HepG2 (cell line): ENCODE measurements around the gene LSM12. TPM values are rescaled to one million over a fixed set of nuclear protein-coding genes. Genes with fewer than 3 reads are reported as not detected.
A peak's percentile ranks its signal among the peaks of the same experiment; 100 is the strongest.

Experiments used
- GATAD1 ChIP-seq: IDR thresholded peaks from 2 replicates; pipeline ENCODE4 v1.6.1; 2016; ENCODE audit warnings: missing genetic modification reagents, missing compliant biosample characterization
- HDAC6 ChIP-seq: fragments of 200-600 bp; sonication (generic); IDR thresholded peaks from 2 replicates; pipeline ENCODE4 v1.7.0; 2017; ENCODE audit warnings: mild to moderate bottlenecking, antibody characterized with exemption, low read length, low read depth
- HMGA1 ChIP-seq: sonication (generic); formaldehyde crosslinking; conservative IDR thresholded peaks from 2 replicates; pipeline ENCODE4 v1.4.0; 2020; ENCODE audit warnings: missing genetic modification reagents
- KDM2A ChIP-seq: sonication (generic); formaldehyde crosslinking; IDR thresholded peaks from 2 replicates; pipeline ENCODE4 v1.4.0; 2020; ENCODE audit warnings: low read depth, missing genetic modification reagents, borderline replicate concordance
- MYC ChIP-seq: sonication (generic); formaldehyde crosslinking; IDR thresholded peaks from 2 replicates; pipeline ENCODE4 v1.9.0; 2021; ENCODE audit warnings: missing genetic modification reagents, borderline replicate concordance
- NR3C1 ChIP-seq: sonication (generic); formaldehyde crosslinking; IDR thresholded peaks from 2 replicates; pipeline ENCODE4 v1.4.0; 2020; ENCODE audit warnings: missing genetic modification reagents
- NRL ChIP-seq: sonication (generic); formaldehyde crosslinking; IDR thresholded peaks from 2 replicates; pipeline ENCODE4 v1.5.0; 2020; ENCODE audit warnings: missing genetic modification reagents, mild to moderate bottlenecking, moderate library complexity, borderline replicate concordance
- SIX4 ChIP-seq: sonication (generic); formaldehyde crosslinking; IDR thresholded peaks from 2 replicates; pipeline ENCODE4 v1.4.0; 2020; ENCODE audit warnings: missing genetic modification reagents
- SMAD3 ChIP-seq: sonication (generic); formaldehyde crosslinking; IDR thresholded peaks from 2 replicates; pipeline ENCODE4 v1.4.0; 2020; ENCODE audit warnings: missing genetic modification reagents
- ZKSCAN1 ChIP-seq: fragments of 150-350 bp; IDR thresholded peaks from 2 replicates; pipeline ENCODE4 v1.6.1; 2014; ENCODE audit warnings: low read length
- ZNF207 ChIP-seq: fragments of 450-650 bp; IDR thresholded peaks from 2 replicates; pipeline ENCODE4 v1.6.1; 2016; ENCODE audit warnings: antibody characterized with exemption, borderline replicate concordance
- ZNF251 ChIP-seq: sonication (generic); formaldehyde crosslinking; IDR thresholded peaks from 2 replicates; pipeline ENCODE4 v1.9.0; 2021; ENCODE audit warnings: mild to moderate bottlenecking, missing genetic modification reagents
- ZNF713 ChIP-seq: sonication (generic); formaldehyde crosslinking; IDR thresholded peaks from 2 replicates; pipeline ENCODE4 v1.4.0; 2020; ENCODE audit warnings: mild to moderate bottlenecking, missing genetic modification reagents
- ZNF75D ChIP-seq: sonication (generic); formaldehyde crosslinking; IDR thresholded peaks from 2 replicates; pipeline ENCODE4 v1.8.1; 2023; ENCODE audit warnings: missing genetic modification reagents, mild to moderate bottlenecking, borderline replicate concordance
- polyA plus RNA-seq, 8 experiments: library from polyadenylated mRNA; depleted of rRNA in 3 of 8; stranded (reverse) in 7 of 8; unstranded in 1 of 8; fragments of >200 nt; fragmentation: Illumina TruSeq in 4 of 8; extraction: Trizol in 4 of 8; gene quantifications; 2 replicates each; pipeline versions ENCODE4 v1.2.1 to v1.2.3, GENCODE V29; 2011 to 2016; ENCODE audit warnings: low read depth in 4 of 8, missing spikeins in 1 of 8, mixed read lengths in 1 of 8; ENCODE audit not compliant: insufficient read depth in 1 of 8
- total RNA-seq, 5 experiments: library from RNA; depleted of rRNA; stranded (reverse); fragments of >200 nt; fragmentation: Illumina TruSeq; extraction: Trizol; gene quantifications; 2 replicates each; pipeline ENCODE4 v1.2.3, GENCODE V29; 2016; ENCODE audit warnings: low read depth in 1 of 5
- TF ChIP-seq, protein P1 (sequence below): sonication (generic); formaldehyde crosslinking; IDR thresholded peaks from 2 replicates; pipeline ENCODE4 v1.4.0; 2020; ENCODE audit warnings: mild to moderate bottlenecking, missing genetic modification reagents
- TF ChIP-seq, protein P2 (sequence below): IDR thresholded peaks from 2 replicates; pipeline ENCODE4 v1.6.1; 2016
- TF ChIP-seq, protein P3 (sequence below): sonication (generic); formaldehyde crosslinking; IDR thresholded peaks from 2 replicates; pipeline ENCODE4 v1.4.0; 2020; ENCODE audit warnings: missing genetic modification reagents, borderline replicate concordance
- TF ChIP-seq, protein P4 (sequence below): sonication (generic); formaldehyde crosslinking; conservative IDR thresholded peaks from 2 replicates; pipeline ENCODE4 v1.8.0; 2022; ENCODE audit warnings: low read depth, missing genetic modification reagents
- TF ChIP-seq, protein P5 (sequence below): sonication (generic); formaldehyde crosslinking; conservative IDR thresholded peaks from 2 replicates; pipeline ENCODE4 v1.8.1; 2023; ENCODE audit warnings: missing genetic modification reagents
- TF ChIP-seq, protein P6 (sequence below): IDR thresholded peaks from 2 replicates; pipeline ENCODE4 v1.6.1; 2016; ENCODE audit warnings: missing compliant biosample characterization, missing genetic modification reagents, borderline replicate concordance

The LSM12 gene
- total and polyA plus RNA-seq, 2 of the 13 experiments (the other 11 are each of a cell fraction or from before 2014, with no cell fraction given) = 52.8 to 55.7 TPM

DNA sequence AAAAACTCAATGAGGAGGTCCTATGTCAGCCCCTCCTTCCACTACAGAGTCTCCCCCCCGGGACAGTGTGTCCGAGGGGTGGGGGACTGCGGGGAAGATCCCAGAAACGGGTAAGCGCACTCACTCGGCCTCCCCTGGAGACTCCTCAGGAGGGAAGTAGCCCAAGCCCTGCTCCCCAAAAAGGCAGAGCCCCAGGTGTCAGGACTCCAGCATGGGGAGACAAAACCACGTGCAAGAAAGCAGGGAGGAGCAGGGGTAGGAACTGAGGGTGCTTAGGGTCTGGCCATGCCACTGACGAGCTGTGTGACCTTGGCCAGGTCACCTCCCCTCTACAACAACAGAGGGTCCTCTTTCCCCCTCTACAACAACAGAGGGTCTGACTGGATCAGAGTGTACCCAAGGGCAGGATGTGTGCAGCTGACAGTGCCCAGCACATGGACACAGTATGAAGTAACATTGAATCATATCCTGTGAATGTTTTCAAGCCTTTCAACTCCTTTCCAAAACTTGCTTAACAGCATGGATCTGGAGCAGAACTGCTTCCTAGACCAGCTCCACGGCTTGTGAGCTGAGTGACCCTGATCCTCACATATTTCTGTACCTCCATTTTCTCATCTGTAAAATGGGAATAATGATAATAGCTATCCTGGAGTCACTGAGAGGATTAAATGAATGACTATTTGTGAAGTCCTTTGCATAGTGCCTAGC, 64.2 kb downstream of the LSM12 start (continued):
- TF ChIP-seq, protein P1, sequence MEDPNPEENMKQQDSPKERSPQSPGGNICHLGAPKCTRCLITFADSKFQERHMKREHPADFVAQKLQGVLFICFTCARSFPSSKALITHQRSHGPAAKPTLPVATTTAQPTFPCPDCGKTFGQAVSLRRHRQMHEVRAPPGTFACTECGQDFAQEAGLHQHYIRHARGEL (CRISPR knock-in tag) = no peak
- TF ChIP-seq HDAC6 = no peak
- no peak for TF ChIP-seq ZKSCAN1
- TF ChIP-seq ZNF713 (CRISPR knock-in tag) = no peak
- TF ChIP-seq, protein P2, sequence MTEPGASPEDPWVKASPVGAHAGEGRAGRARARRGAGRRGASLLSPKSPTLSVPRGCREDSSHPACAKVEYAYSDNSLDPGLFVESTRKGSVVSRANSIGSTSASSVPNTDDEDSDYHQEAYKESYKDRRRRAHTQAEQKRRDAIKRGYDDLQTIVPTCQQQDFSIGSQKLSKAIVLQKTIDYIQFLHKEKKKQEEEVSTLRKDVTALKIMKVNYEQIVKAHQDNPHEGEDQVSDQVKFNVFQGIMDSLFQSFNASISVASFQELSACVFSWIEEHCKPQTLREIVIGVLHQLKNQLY (CRISPR knock-in tag) = peak; percentile 87
- peak; percentile 75 for TF ChIP-seq GATAD1 (CRISPR knock-in tag)
- TF ChIP-seq NR3C1 (CRISPR knock-in tag) = no peak
- TF ChIP-seq, protein P3, sequence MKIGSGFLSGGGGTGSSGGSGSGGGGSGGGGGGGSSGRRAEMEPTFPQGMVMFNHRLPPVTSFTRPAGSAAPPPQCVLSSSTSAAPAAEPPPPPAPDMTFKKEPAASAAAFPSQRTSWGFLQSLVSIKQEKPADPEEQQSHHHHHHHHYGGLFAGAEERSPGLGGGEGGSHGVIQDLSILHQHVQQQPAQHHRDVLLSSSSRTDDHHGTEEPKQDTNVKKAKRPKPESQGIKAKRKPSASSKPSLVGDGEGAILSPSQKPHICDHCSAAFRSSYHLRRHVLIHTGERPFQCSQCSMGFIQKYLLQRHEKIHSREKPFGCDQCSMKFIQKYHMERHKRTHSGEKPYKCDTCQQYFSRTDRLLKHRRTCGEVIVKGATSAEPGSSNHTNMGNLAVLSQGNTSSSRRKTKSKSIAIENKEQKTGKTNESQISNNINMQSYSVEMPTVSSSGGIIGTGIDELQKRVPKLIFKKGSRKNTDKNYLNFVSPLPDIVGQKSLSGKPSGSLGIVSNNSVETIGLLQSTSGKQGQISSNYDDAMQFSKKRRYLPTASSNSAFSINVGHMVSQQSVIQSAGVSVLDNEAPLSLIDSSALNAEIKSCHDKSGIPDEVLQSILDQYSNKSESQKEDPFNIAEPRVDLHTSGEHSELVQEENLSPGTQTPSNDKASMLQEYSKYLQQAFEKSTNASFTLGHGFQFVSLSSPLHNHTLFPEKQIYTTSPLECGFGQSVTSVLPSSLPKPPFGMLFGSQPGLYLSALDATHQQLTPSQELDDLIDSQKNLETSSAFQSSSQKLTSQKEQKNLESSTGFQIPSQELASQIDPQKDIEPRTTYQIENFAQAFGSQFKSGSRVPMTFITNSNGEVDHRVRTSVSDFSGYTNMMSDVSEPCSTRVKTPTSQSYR (CRISPR knock-in tag) = no peak
- no peak for TF ChIP-seq HMGA1 (CRISPR knock-in tag)
- peak; percentile 70 for TF ChIP-seq KDM2A
- no peak for TF ChIP-seq NRL (CRISPR knock-in tag)
- no peak for TF ChIP-seq ZNF75D (CRISPR knock-in tag)
- TF ChIP-seq SMAD3 (CRISPR knock-in tag) = peak; percentile 89
- no peak for TF ChIP-seq ZNF207
- TF ChIP-seq SIX4 (CRISPR knock-in tag) = no peak
- TF ChIP-seq, protein P4, sequence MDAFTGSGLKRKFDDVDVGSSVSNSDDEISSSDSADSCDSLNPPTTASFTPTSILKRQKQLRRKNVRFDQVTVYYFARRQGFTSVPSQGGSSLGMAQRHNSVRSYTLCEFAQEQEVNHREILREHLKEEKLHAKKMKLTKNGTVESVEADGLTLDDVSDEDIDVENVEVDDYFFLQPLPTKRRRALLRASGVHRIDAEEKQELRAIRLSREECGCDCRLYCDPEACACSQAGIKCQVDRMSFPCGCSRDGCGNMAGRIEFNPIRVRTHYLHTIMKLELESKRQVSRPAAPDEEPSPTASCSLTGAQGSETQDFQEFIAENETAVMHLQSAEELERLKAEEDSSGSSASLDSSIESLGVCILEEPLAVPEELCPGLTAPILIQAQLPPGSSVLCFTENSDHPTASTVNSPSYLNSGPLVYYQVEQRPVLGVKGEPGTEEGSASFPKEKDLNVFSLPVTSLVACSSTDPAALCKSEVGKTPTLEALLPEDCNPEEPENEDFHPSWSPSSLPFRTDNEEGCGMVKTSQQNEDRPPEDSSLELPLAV (CRISPR knock-in tag) = no peak
- TF ChIP-seq MYC (CRISPR knock-in tag) = peak; percentile 71
- TF ChIP-seq, protein P5, sequence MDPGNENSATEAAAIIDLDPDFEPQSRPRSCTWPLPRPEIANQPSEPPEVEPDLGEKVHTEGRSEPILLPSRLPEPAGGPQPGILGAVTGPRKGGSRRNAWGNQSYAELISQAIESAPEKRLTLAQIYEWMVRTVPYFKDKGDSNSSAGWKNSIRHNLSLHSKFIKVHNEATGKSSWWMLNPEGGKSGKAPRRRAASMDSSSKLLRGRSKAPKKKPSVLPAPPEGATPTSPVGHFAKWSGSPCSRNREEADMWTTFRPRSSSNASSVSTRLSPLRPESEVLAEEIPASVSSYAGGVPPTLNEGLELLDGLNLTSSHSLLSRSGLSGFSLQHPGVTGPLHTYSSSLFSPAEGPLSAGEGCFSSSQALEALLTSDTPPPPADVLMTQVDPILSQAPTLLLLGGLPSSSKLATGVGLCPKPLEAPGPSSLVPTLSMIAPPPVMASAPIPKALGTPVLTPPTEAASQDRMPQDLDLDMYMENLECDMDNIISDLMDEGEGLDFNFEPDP (CRISPR knock-in tag) = no peak
- no peak for TF ChIP-seq ZNF251
- TF ChIP-seq, protein P6, sequence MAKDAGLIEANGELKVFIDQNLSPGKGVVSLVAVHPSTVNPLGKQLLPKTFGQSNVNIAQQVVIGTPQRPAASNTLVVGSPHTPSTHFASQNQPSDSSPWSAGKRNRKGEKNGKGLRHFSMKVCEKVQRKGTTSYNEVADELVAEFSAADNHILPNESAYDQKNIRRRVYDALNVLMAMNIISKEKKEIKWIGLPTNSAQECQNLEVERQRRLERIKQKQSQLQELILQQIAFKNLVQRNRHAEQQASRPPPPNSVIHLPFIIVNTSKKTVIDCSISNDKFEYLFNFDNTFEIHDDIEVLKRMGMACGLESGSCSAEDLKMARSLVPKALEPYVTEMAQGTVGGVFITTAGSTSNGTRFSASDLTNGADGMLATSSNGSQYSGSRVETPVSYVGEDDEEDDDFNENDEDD (CRISPR knock-in tag) = no peak; the same call in 1 of the 2 replicates
